A673 (cell line): ENCODE results near the gene COL13A1. TPM values are rescaled to one million over a fixed set of nuclear protein-coding genes. Genes with fewer than 3 reads are reported as not detected.

Source experiments
- BruUV-seq: library from RNA; stranded (reverse); fragments of 400-500 nt; replicated peaks from 2 replicates; lab custom pipeline; 2021; lab: Mats Ljungman, UMichigan
- CTCF ChIA-PET: fragments of 300-600 bp; sonication (Branson Sonifier 250); formaldehyde crosslinking; loops from one replicate; lab custom pipeline; 2022; ENCODE audit warnings: antibody characterized with exemption; lab: Charles Lee
- POLR2A ChIA-PET: fragments of 300-600 bp; sonication (Branson Sonifier 250); formaldehyde crosslinking; loops from one replicate; lab custom pipeline; 2022; ENCODE audit warnings: antibody characterized with exemption; ENCODE audit not compliant: low non-redundant PET; lab: Charles Lee
- DNase-seq: peaks from one replicate; pipeline ENCODE4 v3.0.0-alpha.2; 2015; ENCODE audit warnings: low spot score
- H3K27ac ChIP-seq: fragments of 200-600 bp; sonication (generic); 2 replicates; pipeline ENCODE4 v1.5.1; 2016; ENCODE audit warnings: mixed run types, low read depth, mild to moderate bottlenecking, mixed read lengths, antibody characterized with exemption, low read length; ENCODE audit not compliant: poor library complexity, severe bottlenecking
- H3K27me3 ChIP-seq: fragments of 200-600 bp; sonication (generic); replicated peaks from 2 replicates; pipeline ENCODE4 v1.6.1; 2017; ENCODE audit warnings: mixed run types, low read depth, mild to moderate bottlenecking, mixed read lengths, antibody characterized with exemption, low read length; ENCODE audit not compliant: insufficient read depth, poor library complexity
- H3K36me3 ChIP-seq: fragments of 200-600 bp; sonication (generic); 2 replicates; pipeline ENCODE4 v1.6.1; 2016; ENCODE audit warnings: mixed run types, mild to moderate bottlenecking, mixed read lengths, antibody characterized with exemption, low read length; ENCODE audit not compliant: insufficient read depth, poor library complexity, severe bottlenecking
- H3K4me1 ChIP-seq: fragments of 200-600 bp; sonication (generic); 2 replicates; pipeline ENCODE4 v1.6.1; 2017; ENCODE audit warnings: mixed run types, mild to moderate bottlenecking, mixed read lengths, antibody characterized with exemption, low read length; ENCODE audit not compliant: insufficient read depth, poor library complexity, severe bottlenecking
- H3K4me3 ChIP-seq: fragments of 200-600 bp; sonication (generic); 2 replicates; pipeline ENCODE4 v1.5.1; 2016; ENCODE audit warnings: low read depth, mixed run types, mild to moderate bottlenecking, mixed read lengths, low read length; ENCODE audit not compliant: poor library complexity, severe bottlenecking
- H3K9me3 ChIP-seq: fragments of 200-600 bp; sonication (generic); 2 replicates; pipeline ENCODE4 v1.6.1; 2016; ENCODE audit warnings: mixed run types, low read depth, mild to moderate bottlenecking, mixed read lengths, antibody characterized with exemption, low read length; ENCODE audit not compliant: poor library complexity, severe bottlenecking
- CTCF ChIP-seq: fragments of 300-800, 200-600 bp; sonication (generic); conservative IDR thresholded peaks from 2 replicates; pipeline ENCODE4 v1.5.1; 2017; ENCODE audit warnings: low read depth, mild to moderate bottlenecking, antibody characterized with exemption, low read length, moderate library complexity, mixed read lengths
- EZH2 ChIP-seq: fragments of 200-600 bp; sonication (generic); IDR thresholded peaks from 2 replicates; pipeline ENCODE4 v1.6.1; 2017; ENCODE audit warnings: borderline replicate concordance, low read depth, mild to moderate bottlenecking, mixed read lengths, antibody characterized with exemption, low read length; ENCODE audit not compliant: poor library complexity, severe bottlenecking
- intact Hi-C: fragments of 100-400 bp; cut with micrococcal nuclease; formaldehyde crosslinking; loops from one replicate; pipeline ENCODE4 v1.10.0; 2022; ENCODE audit not compliant: unreplicated experiment
- total RNA-seq: library from RNA; stranded (reverse); gene quantifications from 2 replicates; pipeline ENCODE4 v1.2.3, GENCODE V29; 2021

Gene COL13A1
- total RNA-seq, 1 experiment from 2014 or later, result 2.0 TPM

GRCh38 chr10:69838418-69838817 lies 36.7 kb downstream of the COL13A1 start:
- BruUV-seq, result no TSS peak
- intact Hi-C loops, result no loop called here
- H3K27me3 ChIP-seq, result no peaks in the 10 kb centered on the region
- POLR2A ChIA-PET, result no interaction called here
- CTCF ChIA-PET, result interaction anchor here (1.0 kb wide), 1 partner anchor 76 kb away, joined by 3 read pairs; no protein-coding TSS in a partner anchor
- no peak for DNase-seq
- no peaks in the 10 kb centered on the region for H3K9me3 ChIP-seq
- H3K4me3 ChIP-seq, result no peak overlapping the region
- no peak overlapping the region for H3K27ac ChIP-seq
- TF ChIP-seq CTCF (no peak), EZH2 (no peak)
- H3K36me3 ChIP-seq, result no peaks in the 10 kb centered on the region
- no peaks in the 10 kb centered on the region for H3K4me1 ChIP-seq

GRCh38 chr10:69838853-69839252 lies 37.1 kb downstream of the COL13A1 start:
- Histone ChIP-seq H3K4me3 (no peak overlapping the region), H3K27ac (no peak overlapping the region), H3K4me1 (no peaks in the 10 kb centered on the region), H3K36me3 (no peaks in the 10 kb centered on the region), H3K27me3 (no peaks in the 10 kb centered on the region), H3K9me3 (no peaks in the 10 kb centered on the region)
- POLR2A ChIA-PET, result no interaction called here
- BruUV-seq, result no TSS peak
- DNase-seq, result no peak
- CTCF ChIA-PET, result interaction anchor here (1.0 kb wide), 1 partner anchor 76 kb away, joined by 3 read pairs; no protein-coding TSS in a partner anchor
- intact Hi-C loops, result no loop called here
- TF ChIP-seq CTCF (no peak), EZH2 (no peak)

GRCh38 chr10:69839696-69840345 lies 38.1 kb downstream of the COL13A1 start:
- no peak for TF ChIP-seq EZH2
- no peak for TF ChIP-seq CTCF
- Histone ChIP-seq H3K4me3 (no peak overlapping the region), H3K27ac (no peak overlapping the region), H3K27me3 (no peaks in the 10 kb centered on the region), H3K36me3 (no peaks in the 10 kb centered on the region), H3K4me1 (no peaks in the 10 kb centered on the region), H3K9me3 (no peaks in the 10 kb centered on the region)
- intact Hi-C loops, result no loop called here
- BruUV-seq, result no TSS peak
- DNase-seq, result no peak
- ChIA-PET POLR2A (no interaction called here), CTCF (no interaction called here)
